GM19043 (cell line): ENCODE results near the gene HPGDS.
"Not testable (repeated sequence)": the region's sequence is repeated elsewhere in the genome, so short reads cannot be mapped to it uniquely, and the experiment has no call there.

ENCODE experiments used
- ATAC-seq: cut with Tn5 transposase; IDR thresholded peaks from one replicate; pipeline ENCODE4 v1.9.1; 2021; ENCODE audit warnings: low read depth; ENCODE audit not compliant: unreplicated experiment

Gene HPGDS

DNA sequence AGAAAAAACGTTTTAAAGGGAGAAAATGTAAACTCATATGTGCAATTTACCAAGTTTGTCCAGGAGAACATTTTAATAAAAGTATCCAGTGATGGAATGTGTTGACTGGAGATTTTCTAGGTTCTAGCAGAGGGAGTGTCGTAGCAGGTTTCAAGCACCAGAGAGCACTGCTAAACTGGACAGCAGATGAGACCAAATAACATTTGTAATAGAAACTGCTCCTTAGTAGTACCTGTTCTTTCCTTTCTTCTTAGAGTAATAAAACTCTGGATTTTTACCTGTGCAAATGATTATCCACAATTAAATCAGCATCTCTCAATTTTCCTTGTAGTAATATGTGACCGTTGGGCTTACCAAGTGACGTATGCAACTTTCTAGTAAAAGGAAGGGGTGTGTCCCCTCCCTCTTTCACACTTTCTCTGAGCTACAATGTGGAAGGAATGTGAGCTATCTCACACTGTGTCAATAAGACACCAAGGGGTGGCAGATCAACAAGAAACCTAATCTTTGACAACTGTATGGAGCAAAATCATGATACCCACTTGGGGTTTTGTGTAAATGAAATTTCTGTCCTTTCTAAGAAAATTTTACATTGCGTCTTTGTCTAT is 9.5 kb downstream of the HPGDS start:
- no peak for ATAC-seq

DNA sequence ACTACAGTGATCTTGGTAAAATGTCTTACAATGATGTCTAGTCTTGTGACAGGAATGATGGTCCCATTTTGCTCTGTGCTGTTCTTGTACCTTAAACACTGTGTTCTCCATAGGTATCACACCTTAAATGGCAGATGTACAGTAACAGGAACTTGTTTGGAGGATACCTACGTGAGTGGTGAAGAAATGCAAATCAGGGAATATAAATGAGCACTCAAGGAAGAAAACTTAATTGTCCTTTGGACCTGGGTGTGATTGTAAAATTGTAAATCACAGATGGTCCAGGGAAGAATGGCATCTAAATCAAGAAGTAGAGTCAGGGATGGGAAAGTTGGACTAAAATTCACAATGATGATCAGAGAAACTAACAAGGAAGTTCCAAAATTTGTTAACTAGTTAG is 12.7 kb downstream of the HPGDS start:
- no peak for ATAC-seq

DNA sequence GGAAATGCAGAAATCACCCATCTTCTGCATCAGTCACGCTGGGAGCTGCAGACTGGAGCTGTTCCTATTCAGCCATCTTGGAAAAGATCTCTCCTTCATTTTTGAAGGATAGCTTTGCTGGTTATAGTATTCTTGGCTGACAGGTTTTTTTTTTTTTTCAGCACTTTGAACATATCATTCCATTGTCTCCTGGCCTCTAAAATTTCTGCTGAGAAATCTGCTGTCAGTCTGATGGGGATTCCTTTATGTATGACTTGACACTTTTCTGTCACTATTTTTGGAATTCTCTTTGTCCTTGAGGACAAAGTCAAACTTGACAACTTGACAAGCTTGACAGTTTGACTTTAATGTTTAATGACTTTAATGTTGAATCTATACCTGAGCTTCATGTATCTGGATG is 16.8 kb downstream of the HPGDS start:
- ATAC-seq, result no peak

DNA sequence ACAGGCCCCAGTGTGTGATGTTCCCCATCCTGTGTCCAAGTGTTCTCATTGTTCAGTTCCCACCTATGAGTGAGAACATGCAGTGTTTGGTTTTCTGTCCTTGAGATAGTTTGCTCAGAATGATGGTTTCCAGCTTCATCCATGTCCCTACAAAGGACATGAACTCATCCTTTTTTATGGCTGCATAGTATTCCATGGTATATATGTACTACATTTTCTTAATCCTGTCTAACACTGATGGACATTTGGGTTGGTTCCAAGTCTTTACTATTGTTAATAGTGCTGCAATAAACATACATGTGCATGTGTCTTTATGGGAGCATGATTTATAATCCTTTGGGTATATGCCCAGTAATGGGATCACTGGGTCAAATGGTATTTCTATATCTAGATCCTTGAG is 22.7 kb downstream of the HPGDS start:
- not testable (repeated sequence) for ATAC-seq

DNA sequence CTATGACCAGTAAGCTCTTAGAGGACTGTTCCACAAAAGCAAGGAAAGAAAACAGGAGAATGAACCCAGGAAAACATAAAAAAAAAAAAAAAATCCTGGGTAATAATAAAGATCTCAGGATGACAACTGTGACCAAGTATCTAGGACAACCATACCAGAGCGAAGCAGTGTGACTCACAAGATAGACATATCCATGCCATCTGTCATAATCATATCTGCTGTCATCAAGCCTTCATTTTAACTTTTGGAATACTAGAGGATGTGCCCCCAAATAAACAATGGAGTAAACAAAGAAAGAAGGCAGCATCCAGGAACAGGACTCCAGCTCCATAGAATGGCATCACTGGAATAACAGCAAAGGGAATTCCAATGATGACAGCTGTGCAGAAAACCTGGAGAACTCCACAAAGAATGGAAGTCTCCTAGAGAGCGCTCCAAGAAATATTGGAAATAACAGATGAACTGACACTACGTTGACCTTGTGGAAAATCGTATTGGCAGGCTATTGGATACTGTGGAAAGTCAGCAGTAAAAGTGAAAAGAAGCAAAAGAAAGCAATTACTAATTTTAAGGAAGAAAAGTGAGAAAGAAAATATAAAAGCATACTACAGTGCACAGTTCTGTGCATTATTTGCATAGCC is 35.3 kb downstream of the HPGDS start:
- ATAC-seq, result no peak

DNA sequence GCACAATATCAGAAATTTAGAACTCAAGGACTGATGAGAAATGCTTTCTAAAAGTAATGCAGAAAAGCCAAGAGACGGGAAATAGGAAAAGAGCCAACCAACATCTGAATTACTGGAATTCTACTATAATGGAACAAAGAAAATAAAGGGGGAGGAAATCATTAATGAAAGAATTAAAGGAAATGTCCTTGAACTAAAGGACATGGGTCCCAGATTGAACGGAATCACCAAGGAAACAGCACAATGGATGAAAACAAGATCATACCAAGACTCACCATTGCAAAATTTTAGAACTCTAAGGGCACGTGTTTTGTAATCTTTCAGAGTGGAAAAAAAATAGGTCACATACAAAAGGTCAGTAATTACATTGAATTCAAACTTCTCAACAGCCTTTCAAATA is 35.9 kb downstream of the HPGDS start:
- no peak for ATAC-seq

DNA sequence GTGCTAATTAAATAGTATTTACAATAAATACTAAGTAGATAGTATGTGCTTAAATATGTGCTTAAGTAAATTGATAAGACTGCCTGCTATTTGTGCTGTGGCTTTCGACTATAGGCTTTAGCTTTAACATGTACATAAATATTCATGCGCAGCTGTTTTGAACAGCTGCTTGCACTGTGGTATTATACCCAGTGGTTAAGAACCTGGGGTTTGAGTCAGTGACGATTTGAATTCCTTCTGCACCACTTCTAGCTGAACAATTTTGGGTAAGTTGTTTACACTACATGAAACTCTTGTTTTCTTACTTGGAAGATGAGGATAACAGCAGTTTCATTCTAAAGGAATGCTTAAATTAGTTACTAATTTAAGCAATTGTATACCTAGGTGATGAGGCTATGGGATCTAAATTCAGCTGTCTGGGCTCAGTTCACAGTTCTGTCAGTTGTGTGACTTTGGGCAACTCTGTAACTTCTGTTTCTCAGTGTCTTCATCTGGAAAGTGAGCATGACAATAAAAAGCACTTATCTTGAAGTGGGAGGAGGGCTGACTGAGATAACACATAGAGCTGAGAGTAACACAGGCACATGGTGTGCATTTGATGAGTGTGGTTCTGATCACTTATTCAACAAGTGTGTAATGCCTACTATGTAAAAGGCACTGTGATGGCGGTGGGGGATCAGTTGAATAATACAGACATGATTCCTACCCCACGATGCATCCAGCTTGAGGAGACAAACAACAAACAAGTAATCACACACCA is 37.0 kb downstream of the HPGDS start:
- ATAC-seq, result no peak

DNA sequence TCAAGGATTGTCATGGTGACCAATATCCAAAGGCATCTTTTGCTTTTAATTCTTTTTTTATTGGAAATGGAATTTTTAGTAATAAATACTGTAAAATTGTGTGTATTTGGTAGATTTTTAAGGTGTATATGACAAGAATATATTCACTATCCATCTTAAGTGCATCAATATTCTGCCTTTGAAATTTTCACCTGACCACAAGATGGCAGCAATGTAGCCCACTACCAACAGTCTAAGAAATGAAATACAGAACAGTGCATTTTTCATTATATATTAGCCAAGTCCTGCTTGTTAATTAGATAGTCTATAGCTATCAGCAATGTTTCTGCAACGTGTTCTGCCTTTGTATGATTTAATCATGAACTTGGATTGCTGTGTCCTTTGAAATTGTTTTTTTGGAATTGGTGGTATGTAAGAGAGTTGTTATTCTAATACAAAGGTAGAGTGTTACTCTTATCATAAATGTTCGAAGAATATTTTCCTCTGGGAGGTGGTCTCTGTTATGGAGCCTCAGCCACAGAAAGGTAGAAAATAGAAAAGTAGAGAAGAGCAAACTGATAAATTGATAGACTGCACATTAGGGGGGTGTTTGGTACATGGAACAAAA is 38.2 kb downstream of the HPGDS start:
- no peak for ATAC-seq

DNA sequence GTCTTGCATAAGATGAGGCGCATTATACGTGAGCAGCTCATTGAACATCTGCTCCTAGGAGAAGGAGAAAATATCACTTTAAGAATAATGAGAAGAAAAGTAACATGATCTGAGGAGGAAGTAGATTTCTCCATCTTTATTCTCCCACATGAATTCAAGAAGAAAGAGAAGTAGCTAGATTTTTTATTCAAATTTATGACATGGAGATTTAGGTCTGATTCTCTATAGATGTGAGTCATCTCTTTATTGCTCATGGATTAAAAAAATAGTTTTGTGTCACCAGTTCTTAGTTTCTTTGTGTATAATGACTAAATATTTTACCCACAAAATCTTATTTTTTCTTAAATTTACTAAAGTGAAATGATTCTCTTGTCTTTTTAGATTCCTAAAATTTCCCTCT is 40.4 kb downstream of the HPGDS start:
- ATAC-seq, result no peak

DNA sequence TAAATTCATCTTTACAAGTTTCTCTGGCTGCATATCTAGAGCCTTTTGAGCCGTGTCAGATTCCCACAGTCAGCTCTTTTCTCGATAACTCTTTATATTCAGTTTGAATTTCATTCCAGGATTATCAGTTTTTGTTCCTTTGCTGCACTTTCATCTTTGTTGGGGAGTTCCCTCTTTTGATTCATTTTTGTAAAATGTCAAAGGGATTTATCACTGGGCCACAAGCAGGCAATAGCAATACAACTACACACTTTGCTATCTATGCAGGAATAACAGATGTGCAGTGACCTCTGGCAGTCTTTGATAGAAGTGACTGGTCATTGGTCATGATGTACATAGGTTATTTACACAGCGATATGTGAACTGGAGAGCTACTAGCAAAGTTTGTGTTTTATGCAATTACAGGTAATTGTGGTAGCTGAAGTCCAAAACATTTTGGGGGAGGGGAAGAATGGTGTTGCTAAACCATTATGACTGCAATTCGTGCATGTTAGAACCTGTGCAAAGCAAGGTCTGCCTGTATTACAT is 43.8 kb downstream of the HPGDS start:
- ATAC-seq, result no peak

DNA sequence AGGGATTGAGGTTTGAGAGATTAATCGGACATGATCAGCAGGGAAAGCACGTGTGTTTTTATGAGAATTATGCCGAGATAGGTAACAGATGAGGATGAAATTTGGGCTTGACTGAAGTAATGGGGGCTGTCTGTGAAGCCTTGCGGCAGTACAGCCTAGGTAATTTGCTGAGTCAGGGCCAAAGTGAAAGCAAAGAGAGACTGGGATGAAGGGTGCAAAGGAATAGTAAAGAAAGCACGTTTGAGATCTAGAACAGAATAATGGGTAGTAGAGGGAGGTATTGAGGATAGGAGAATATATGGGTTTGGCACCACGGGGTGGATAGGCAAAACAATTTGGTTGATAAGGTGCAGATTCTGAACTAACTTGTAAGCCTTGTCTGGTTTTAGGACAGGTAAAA is 47.2 kb downstream of the HPGDS start:
- ATAC-seq, result not testable (repeated sequence)

DNA sequence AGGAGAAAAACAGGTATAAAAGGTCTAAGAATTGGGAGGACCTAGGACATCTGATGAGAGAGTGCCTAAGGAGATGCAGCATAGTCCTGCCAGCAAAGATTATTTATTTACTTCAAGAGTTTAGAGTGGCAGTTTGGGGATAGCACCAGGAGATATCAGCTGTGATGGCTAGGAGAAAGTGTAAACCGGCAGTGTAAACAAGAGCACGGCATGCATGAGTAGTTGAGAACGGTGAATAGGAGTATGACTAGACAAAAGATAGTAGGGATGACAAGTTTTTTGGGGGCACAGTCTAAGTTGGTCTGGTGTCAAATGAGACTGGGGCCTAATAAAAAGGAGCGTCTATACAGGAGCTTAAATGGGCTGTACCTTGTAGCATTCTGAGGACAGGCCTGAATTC is 48.7 kb downstream of the HPGDS start:
- not testable (repeated sequence) for ATAC-seq

DNA sequence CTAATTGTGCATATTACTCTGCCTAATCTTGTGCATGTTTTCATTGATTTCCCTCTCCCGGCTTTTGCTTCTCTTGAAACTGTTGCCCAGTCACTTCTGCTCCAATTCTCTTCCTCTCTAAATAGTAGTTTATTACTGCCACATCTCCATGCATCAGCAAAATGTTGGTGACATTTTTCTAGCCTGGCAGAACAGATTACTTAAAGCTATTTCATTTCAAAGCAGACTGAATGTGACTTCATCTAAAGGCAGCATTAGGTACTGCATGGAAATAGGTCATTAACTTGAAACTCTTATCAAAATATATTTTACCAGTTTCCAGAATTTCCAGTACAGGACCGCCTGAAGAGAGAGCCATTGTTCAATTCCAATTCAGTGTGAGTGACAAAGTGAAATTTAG is 52.4 kb downstream of the HPGDS start:
- no peak for ATAC-seq

DNA sequence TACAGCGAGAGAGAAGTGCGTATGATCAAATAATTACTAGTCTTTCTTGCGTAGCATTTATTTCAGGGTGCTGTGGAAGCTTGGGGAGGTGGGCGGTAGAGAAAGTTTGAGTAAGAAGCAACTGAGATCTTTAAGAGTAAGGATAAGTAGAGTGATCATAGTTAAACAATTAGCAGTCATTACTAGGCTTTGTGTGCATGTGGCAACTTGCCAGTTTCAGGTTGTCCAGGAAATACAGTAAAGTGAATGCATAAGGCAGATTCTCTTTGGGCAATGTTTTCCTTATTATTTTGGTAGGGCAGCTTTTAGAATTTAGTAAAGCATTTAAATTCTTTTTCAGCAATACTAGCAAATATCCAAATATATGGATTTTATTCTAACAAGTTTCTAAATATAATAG is 57.0 kb downstream of the HPGDS start:
- no peak for ATAC-seq

DNA sequence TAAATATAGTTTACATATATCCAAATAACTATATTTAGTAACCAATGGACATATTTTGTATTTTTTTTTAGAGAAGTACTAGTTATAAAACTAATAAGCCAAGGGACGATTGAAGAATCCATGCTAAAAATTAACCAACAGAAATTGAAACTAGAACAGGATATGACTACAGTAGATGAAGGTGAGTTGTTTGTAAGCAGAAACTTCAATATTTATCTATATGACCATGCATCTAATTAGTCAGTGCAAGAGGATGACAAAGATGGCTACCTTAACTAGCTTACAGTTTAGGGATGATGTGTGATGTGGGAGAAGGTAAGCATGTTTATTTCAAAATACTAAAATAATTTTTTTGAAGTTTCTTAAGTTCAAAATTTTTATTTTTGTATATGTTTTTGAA is 57.7 kb downstream of the HPGDS start:
- no peak for ATAC-seq

DNA sequence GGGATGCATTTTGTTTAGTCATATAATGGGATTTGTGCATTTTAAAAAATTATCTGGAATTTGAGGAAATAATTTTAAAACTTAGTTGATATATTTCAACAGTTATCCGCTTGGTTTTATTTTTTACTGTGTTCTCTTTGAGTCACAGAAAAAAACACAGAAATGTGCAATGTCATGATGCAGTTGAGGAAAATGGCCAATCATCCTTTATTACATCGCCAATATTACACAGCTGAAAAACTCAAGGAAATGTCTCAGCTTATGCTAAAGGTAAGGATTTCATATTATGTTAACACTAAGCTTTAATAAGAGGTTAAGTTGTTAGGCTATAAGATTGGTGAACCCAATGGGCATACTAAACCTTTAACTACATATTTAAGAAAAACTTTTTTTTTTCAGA is 63.9 kb downstream of the HPGDS start:
- no peak for ATAC-seq

DNA sequence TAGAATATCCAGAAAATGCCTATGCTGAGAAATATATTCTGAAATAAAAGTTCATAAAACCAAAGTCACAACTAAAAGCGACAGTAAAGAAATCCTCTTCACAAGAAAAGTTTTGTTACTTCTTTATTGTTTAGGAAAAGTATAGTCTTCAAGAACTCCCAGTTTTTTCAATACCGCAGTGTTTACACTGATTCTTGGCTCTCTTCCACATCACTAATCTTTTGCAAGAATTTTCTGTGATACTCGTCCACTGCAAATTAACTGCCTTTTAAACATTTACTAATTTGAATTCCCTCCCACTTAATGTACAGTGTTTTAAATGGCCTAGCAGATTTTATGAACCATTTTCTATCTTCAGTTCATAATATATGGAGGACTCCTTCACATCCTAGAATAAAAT is 65.1 kb downstream of the HPGDS start:
- ATAC-seq, result no peak

DNA sequence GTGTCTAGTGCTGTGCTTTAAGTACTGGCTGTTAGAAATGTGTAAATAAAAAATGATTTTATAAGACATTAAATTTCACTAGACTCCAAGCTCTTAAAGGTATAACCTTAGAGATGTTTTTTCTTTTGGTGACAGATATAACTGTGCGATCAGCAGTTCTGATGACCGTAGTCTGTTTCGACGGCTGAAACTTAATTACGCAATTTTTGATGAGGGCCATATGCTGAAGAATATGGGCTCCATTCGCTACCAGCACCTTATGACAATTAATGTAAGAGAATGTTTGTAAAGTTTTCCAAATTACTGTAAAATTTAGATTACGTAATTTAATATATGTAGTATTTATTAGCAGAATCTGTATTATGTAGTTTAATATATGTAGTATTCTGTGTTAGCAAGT is 66.4 kb downstream of the HPGDS start:
- no peak for ATAC-seq

DNA sequence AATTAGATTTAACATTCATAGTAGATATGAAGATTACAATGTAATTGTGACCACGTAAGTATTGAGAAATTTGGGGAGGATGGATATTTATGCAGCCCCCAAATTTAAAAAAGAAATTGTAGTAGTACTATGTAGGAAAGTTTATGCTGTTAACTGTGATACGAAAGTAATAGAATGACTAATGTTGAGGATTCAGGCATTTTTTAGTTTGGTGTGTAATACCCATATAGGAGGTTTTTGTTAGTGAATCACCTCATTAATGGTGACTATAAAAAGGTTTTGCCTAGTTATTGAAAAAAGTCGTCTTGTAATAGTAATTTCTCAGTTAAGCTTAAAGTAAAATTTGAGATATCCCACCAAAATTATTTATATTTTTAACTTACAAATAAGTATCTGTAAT is 67.7 kb downstream of the HPGDS start:
- no peak for ATAC-seq

DNA sequence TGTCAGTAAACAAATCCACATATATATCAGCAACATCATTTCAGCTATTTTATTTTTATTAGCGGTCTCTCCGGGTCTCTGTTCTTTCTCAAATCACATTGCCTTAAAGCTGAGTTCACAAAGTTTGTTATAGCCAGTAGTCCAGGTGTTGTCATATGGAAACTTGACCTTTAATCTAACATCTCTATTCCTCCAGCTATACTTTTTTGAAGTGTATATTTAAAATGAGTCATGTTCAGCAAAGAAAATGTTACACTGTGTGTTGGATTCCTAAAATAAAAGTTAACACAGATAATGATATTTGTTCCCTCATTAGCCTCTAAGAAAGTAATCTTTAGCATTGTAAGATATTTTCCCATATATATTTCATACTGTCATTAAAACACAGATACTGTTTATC is 71.4 kb downstream of the HPGDS start:
- ATAC-seq, result no peak

DNA sequence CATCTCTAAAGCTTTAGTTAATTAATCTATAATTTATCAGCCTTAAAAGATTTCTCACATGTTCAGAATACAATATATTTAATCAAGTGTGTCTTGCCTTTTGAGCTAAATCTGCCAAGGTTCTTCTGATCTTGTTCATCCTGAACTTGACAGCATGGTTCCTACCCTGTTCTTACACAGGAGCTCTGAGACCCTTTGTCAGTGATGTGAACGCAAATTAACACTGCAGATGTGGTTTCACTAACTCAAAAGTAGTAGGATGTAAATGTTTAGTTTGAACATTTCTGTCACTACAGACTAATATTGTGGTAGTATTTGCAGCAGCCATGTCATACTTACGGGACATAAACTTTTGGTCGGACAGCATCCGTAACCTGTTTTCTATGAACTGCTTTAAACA is 75.6 kb downstream of the HPGDS start:
- no peak for ATAC-seq
